ENCODE results near the gene SOX6. TPM values are rescaled to one million over a fixed set of nuclear protein-coding genes. Genes with fewer than 3 reads are reported as not detected.

Gene SOX6
- total and polyA plus RNA-seq, 2 donors (not counting 3 experiments of a cell fraction or from before 2014, with no cell fraction given): 0.14 to 3.7 TPM

- TF ChIP-seq, protein P1, sequence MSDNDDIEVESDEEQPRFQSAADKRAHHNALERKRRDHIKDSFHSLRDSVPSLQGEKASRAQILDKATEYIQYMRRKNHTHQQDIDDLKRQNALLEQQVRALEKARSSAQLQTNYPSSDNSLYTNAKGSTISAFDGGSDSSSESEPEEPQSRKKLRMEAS (IDR thresholded peaks at IDR 0.05; ENCODE audit: insufficient read depth, insufficient read length): no peak
- TF ChIP-seq EZH2 (IDR thresholded peaks at IDR 0.05; ENCODE audit: borderline replicate concordance, low read depth, low read length, severe bottlenecking): no peak
- no peak for TF ChIP-seq CTCF (IDR thresholded peaks at IDR 0.05; ENCODE audit: extremely low read depth in 1 of 2, insufficient read depth in 1 of 2, low read depth in 1 of 2, low read length in 2 of 2)
- no peak for TF ChIP-seq GATA2 (IDR thresholded peaks at IDR 0.05; ENCODE audit: insufficient read depth, insufficient read length, low read depth, low read length)
- no peak for TF ChIP-seq JUN (IDR thresholded peaks at IDR 0.05; ENCODE audit: borderline replicate concordance, insufficient read depth, insufficient read length, low read depth)
- no peak for TF ChIP-seq MYC (IDR thresholded peaks at IDR 0.05; ENCODE audit: low read depth, low read length)
- TF ChIP-seq POLR2AphosphoS5 (IDR thresholded peaks at IDR 0.05; ENCODE audit: insufficient read depth, low read depth, low read length): no peak
- no peak for TF ChIP-seq POLR2A (IDR thresholded peaks at IDR 0.05; ENCODE audit: low read depth, low read length)
- TF ChIP-seq FOS (IDR thresholded peaks at IDR 0.05; ENCODE audit: borderline replicate concordance, insufficient read depth, low read length): no peak
- H4K20me1 ChIP-seq (replicated peaks; ENCODE audit: control insufficient read depth, extremely low read depth, insufficient read depth, low read length): no peaks in the 10 kb centered on the region
- intact Hi-C loops (cut with micrococcal nuclease): no loop called here
- ChIA-PET POLR2A (no interaction called here), CTCF (interaction anchor here (1.5 kb wide), 1 partner anchor 12 kb away, joined by 5 read pairs; no protein-coding TSS in a partner anchor)
- FAIRE-seq (no peak), DNase-seq (ENCODE audit: low read depth, low spot score) (no peak)
- dilution Hi-C loops (cut with MboI; ENCODE audit: extremely low pct_ligation_motif_present, low sequenced_read_pairs): no loop called here
- H3K9me3 ChIP-seq (replicated peaks; ENCODE audit: control insufficient read depth, insufficient read depth, low read length): no peaks in the 10 kb centered on the region
- no peaks in the 10 kb centered on the region for H3K27me3 ChIP-seq (ENCODE audit: control insufficient read depth in 2 of 2, insufficient read depth in 2 of 2, low read length in 2 of 2)
- no peaks in the 10 kb centered on the region for H3K9me1 ChIP-seq (replicated peaks; ENCODE audit: control insufficient read depth, extremely low read depth, insufficient read depth, low read length)
- H3K27ac ChIP-seq (ENCODE audit: insufficient read depth, low read depth, low read length): no peak overlapping the region
- no peak overlapping the region for H2AFZ ChIP-seq (ENCODE audit: low read depth, low read length)
- H3K9ac ChIP-seq (replicated peaks; ENCODE audit: extremely low read depth, insufficient read depth, low read length): no peak overlapping the region
- H3K4me1 ChIP-seq (ENCODE audit: control insufficient read depth, extremely low read depth, insufficient read depth, low read length): no peaks in the 10 kb centered on the region
- BruUV-seq (replicated peaks): no TSS peak
- H3K4me3 ChIP-seq (replicated peaks in 1 of 3; ENCODE audit: insufficient read depth in 1 of 3, low read depth in 1 of 3, low read length in 3 of 3): no peak overlapping the region
- H3K36me3 ChIP-seq (ENCODE audit: control insufficient read depth in 2 of 2, extremely low read depth in 1 of 2, insufficient read depth in 2 of 2, low read length in 2 of 2): no peaks in the 10 kb centered on the region
- H3K79me2 ChIP-seq (ENCODE audit: control insufficient read depth, insufficient read depth, low read length): no peaks in the 10 kb centered on the region
- H3K4me2 ChIP-seq (ENCODE audit: insufficient read depth, low read length): no peak overlapping the region
These were observed 380.6 kb downstream of the SOX6 start for GRCh38 chr11:15975742-15976141.
